Glutamatergic neuron (in vitro differentiated cells): Measurements from ENCODE around the gene MED29. TPM values are rescaled to one million over a fixed set of nuclear protein-coding genes. Genes with fewer than 3 reads are reported as not detected.

Source experiments
- DNase-seq: peaks from one replicate; pipeline ENCODE4 v3.0.0; 2022
- H3K27ac Mint-ChIP-seq: one replicate; pipeline ENCODE4 v1.8.0; 2020; ENCODE audit warnings: mild to moderate bottlenecking, mixed read lengths, inconsistent platforms; ENCODE audit not compliant: unreplicated experiment
- H3K27me3 Mint-ChIP-seq: one replicate; pipeline ENCODE4 v1.8.0; 2020; ENCODE audit warnings: mild to moderate bottlenecking, moderate library complexity, mixed read lengths, inconsistent platforms; ENCODE audit not compliant: unreplicated experiment
- H3K36me3 Mint-ChIP-seq: one replicate; pipeline ENCODE4 v1.8.0; 2020; ENCODE audit warnings: mild to moderate bottlenecking, mixed read lengths, inconsistent platforms; ENCODE audit not compliant: unreplicated experiment
- H3K4me1 Mint-ChIP-seq: one replicate; pipeline ENCODE4 v1.8.0; 2020; ENCODE audit warnings: mild to moderate bottlenecking, low read depth, mixed read lengths, inconsistent platforms; ENCODE audit not compliant: unreplicated experiment
- H3K4me3 Mint-ChIP-seq: one replicate; pipeline ENCODE4 v1.8.0; 2020; ENCODE audit warnings: mild to moderate bottlenecking, mixed read lengths, inconsistent platforms; ENCODE audit not compliant: unreplicated experiment
- H3K9me3 Mint-ChIP-seq: one replicate; pipeline ENCODE4 v1.8.0; 2020; ENCODE audit warnings: mild to moderate bottlenecking, moderate library complexity, mixed read lengths, inconsistent platforms; ENCODE audit not compliant: unreplicated experiment
- total RNA-seq: library from RNA; stranded (reverse); fragmentation: NEBNext Ultra II Directional; extraction: Animal tissue kit (Norgen Biotek cat#: 25700); gene quantifications from one replicate; pipeline ENCODE4 v1.2.1, GENCODE V29; 2021; ENCODE audit not compliant: unreplicated experiment
- TF ChIP-seq, protein P1 (sequence below): fragments of 200-600 bp; sonication (generic); IDR thresholded peaks from one replicate; pipeline ENCODE4 v1.5.0; 2021; ENCODE audit not compliant: partially characterized antibody, unreplicated experiment

Gene MED29
- total RNA-seq, 1 donor from 2014 or later = 30.1 TPM

DNA sequence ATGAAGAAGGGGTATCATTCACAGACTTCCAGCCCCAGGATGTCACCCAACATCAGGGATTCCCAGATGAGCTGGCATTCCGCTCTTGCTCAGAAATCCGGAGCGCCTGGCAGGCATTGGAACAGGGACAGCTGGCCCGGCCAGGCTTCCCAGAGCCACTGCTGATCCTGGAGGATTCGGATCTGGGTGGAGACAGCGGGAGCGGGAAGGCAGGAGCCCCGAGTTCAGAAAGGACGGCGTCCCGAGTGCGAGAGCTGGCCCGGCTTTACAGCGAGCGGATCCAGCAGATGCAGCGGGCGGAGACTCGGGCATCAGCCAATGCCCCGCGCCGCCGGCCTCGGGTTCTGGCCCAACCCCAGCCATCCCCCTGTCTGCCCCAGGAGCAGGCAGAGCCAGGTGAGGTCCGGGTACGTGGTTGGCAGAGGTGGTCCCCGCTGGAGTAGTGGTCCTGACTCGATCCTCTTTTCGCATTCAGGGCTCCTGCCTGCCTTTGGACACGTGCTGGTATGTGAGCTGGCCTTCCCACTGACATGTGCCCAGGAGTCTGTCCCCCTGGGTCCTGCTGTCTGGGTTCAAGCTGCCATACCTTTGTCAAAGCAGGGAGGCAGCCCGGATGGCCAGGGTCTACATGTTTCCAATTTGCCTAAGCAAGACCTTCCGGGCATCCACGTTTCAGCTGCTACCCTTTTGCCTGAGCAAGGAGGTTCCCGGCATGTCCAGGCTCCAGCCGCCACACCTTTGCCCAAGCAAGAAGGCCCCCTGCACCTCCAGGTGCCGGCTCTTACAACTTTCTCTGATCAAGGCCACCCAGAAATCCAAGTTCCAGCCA lies 32.3 kb downstream of the MED29 start:
- Mint-ChIP-seq H3K9me3 (peaks cover 4% of the 10 kb centered on the region), H3K4me3 (no peak overlapping the region), H3K4me1 (peaks cover 2% of the 10 kb centered on the region), H3K27ac (no peak overlapping the region), H3K36me3 (no peaks in the 10 kb centered on the region), H3K27me3 (peaks cover 16% of the 10 kb centered on the region)
- TF ChIP-seq, protein P1, sequence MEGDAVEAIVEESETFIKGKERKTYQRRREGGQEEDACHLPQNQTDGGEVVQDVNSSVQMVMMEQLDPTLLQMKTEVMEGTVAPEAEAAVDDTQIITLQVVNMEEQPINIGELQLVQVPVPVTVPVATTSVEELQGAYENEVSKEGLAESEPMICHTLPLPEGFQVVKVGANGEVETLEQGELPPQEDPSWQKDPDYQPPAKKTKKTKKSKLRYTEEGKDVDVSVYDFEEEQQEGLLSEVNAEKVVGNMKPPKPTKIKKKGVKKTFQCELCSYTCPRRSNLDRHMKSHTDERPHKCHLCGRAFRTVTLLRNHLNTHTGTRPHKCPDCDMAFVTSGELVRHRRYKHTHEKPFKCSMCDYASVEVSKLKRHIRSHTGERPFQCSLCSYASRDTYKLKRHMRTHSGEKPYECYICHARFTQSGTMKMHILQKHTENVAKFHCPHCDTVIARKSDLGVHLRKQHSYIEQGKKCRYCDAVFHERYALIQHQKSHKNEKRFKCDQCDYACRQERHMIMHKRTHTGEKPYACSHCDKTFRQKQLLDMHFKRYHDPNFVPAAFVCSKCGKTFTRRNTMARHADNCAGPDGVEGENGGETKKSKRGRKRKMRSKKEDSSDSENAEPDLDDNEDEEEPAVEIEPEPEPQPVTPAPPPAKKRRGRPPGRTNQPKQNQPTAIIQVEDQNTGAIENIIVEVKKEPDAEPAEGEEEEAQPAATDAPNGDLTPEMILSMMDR = no peak
- no peak for DNase-seq

DNA sequence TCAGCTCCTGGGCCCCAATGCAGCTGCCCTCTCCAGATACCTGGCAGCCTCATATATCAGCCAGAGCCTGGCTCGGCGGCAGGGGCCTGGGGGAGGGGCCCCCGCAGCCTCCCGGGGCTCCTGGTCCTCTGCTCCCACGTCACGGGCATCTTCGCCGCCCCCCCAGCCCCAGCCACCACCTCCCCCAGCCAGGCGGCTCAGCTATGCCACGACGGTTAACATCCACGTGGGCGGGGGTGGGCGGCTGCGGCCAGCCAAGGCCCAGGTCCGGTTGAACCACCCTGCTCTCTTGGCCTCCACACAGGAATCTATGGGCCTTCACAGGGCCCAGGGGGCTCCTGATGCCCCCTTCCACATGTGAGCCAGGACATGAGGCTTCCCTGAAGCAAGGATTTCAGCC lies 33.8 kb downstream of the MED29 start:
- H3K27me3 Mint-ChIP-seq = peaks cover 15% of the 10 kb centered on the region
- no peak overlapping the region for H3K27ac Mint-ChIP-seq
- peaks cover 2% of the 10 kb centered on the region for H3K9me3 Mint-ChIP-seq
- TF ChIP-seq, protein P1 = no peak
- H3K4me1 Mint-ChIP-seq = peaks cover 2% of the 10 kb centered on the region
- H3K36me3 Mint-ChIP-seq = no peaks in the 10 kb centered on the region
- H3K4me3 Mint-ChIP-seq = no peak overlapping the region
- no peak for DNase-seq

DNA sequence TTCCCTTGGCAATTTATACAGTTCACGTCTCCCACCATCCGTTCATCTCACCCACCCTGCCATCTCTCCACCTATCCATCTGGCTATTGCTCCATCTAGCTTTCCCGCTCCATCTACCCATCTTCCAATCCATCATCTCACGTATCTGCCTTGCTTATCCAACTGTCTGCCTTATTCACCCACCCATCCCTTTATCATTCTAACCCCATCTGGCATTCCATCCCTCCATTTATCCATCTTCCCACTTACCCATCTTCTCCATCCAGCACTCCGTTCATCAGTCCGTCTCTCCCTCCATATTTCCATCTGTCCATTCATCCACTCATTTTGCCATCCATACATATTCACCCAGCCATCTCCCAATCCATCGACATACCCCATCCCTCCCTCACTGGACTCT lies 34.6 kb downstream of the MED29 start:
- TF ChIP-seq, protein P1 = no peak
- H3K27ac Mint-ChIP-seq = no peak overlapping the region
- H3K4me3 Mint-ChIP-seq = no peak overlapping the region
- peaks cover 15% of the 10 kb centered on the region for H3K27me3 Mint-ChIP-seq
- H3K36me3 Mint-ChIP-seq = no peaks in the 10 kb centered on the region
- peaks cover 2% of the 10 kb centered on the region for H3K4me1 Mint-ChIP-seq
- peaks cover 2% of the 10 kb centered on the region for H3K9me3 Mint-ChIP-seq
- no peak for DNase-seq

DNA sequence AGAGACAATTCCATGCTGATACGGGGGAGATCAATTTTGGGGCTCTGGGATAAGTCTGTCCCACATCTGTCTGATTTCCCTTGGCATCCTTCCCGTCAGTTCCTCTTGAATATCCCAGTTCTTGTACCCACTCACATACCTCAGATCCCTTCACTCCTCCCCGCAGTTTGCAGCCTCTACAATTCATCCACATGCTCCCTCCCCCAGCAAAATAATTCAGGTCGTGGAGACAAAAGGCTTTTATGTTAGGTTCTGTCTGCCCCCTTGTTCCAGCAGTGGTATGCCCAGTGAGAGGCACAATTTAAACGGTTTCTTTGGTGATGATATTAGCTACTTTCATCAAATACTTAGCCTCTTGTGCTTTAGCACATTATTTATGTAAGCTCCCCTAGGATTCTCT lies 35.0 kb downstream of the MED29 start:
- TF ChIP-seq, protein P1 = no peak
- H3K4me1 Mint-ChIP-seq = peaks cover 2% of the 10 kb centered on the region
- H3K9me3 Mint-ChIP-seq = peaks cover 2% of the 10 kb centered on the region
- H3K36me3 Mint-ChIP-seq = no peaks in the 10 kb centered on the region
- peaks cover 15% of the 10 kb centered on the region for H3K27me3 Mint-ChIP-seq
- no peak overlapping the region for H3K4me3 Mint-ChIP-seq
- no peak overlapping the region for H3K27ac Mint-ChIP-seq
- DNase-seq = no peak

DNA sequence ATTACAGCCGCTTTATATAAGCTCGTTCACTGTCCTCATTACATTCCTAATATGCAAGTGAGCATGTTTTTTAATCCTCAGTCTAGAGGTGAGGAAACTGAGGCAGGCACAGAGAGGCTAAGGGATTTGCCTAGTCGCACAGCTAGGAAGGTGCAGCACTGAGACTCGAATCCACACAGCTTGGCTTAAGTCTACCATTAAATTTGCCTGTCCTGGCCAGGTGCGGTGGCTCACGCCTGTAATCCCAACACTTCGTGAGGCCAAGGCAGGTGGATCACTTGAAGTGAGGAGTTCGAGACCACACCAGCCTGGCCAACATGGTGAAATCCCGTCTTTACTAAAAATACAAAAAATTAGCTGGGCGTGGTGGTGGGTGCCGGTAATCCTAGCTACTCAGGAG lies 36.5 kb downstream of the MED29 start:
- H3K4me1 Mint-ChIP-seq = peaks cover 2% of the 10 kb centered on the region
- no peak overlapping the region for H3K4me3 Mint-ChIP-seq
- TF ChIP-seq, protein P1 = no peak
- H3K36me3 Mint-ChIP-seq = no peaks in the 10 kb centered on the region
- no peak for DNase-seq
- H3K27me3 Mint-ChIP-seq = peaks cover 15% of the 10 kb centered on the region
- peaks cover 2% of the 10 kb centered on the region for H3K9me3 Mint-ChIP-seq
- no peak overlapping the region for H3K27ac Mint-ChIP-seq
